WTC11 (cell line): ENCODE data around the gene PRKRA. TPM values are rescaled to one million over a fixed set of nuclear protein-coding genes. Genes with fewer than 3 reads are reported as not detected.
"Not testable (repeated sequence)": the region's sequence is repeated elsewhere in the genome, so short reads cannot be mapped to it uniquely, and the experiment has no call there.

Experiments
- ATAC-seq: fragments of 200-7000 bp; cut with Tn5 transposase; 2 replicates; pipeline ENCODE4 v1.10.0; 2021; ENCODE audit warnings: mild to moderate bottlenecking, moderate library complexity
- CTCF ChIA-PET: fragments of 300-600 bp; sonication (Branson Sonifier 250); formaldehyde crosslinking; loops from one replicate; lab custom pipeline; 2021; ENCODE audit warnings: antibody characterized with exemption; lab: Charles Lee
- POLR2A ChIA-PET: fragments of 350-600 bp; sonication (Branson Sonifier 250); formaldehyde crosslinking; loops from one replicate; lab custom pipeline; 2021; ENCODE audit warnings: antibody characterized with exemption; lab: Charles Lee
- DNase-seq: peaks from one replicate; pipeline ENCODE4 v3.0.0; 2021; ENCODE audit warnings: low spot score
- H3K27ac Mint-ChIP-seq: 2 replicates; pipeline ENCODE4 v1.8.0; 2021; ENCODE audit warnings: mixed read lengths
- H3K27me3 Mint-ChIP-seq: 2 replicates; pipeline ENCODE4 v1.8.0; 2021; ENCODE audit warnings: low read depth, mild to moderate bottlenecking, moderate library complexity, mixed read lengths
- H3K36me3 Mint-ChIP-seq: 2 replicates; pipeline ENCODE4 v1.8.0; 2021; ENCODE audit warnings: mixed read lengths
- H3K4me1 Mint-ChIP-seq: 2 replicates; pipeline ENCODE4 v1.8.0; 2022; ENCODE audit warnings: mixed read lengths
- H3K4me3 Mint-ChIP-seq: 2 replicates; pipeline ENCODE4 v1.8.0; 2021; ENCODE audit warnings: mild to moderate bottlenecking, moderate library complexity, mixed read lengths
- H3K9me3 Mint-ChIP-seq: 2 replicates; pipeline ENCODE4 v1.8.0; 2021; ENCODE audit warnings: mixed read lengths
- ATF2 ChIP-seq: sonication (generic); formaldehyde crosslinking; IDR thresholded peaks from 2 replicates; pipeline ENCODE4 v1.8.1; 2022; ENCODE audit warnings: low read depth, missing genetic modification reagents, borderline replicate concordance
- E2F5 ChIP-seq: sonication (generic); formaldehyde crosslinking; IDR thresholded peaks from 2 replicates; pipeline ENCODE4 v1.8.1; 2022; ENCODE audit warnings: mild to moderate bottlenecking, moderate library complexity, missing genetic modification reagents
- GABPB1 ChIP-seq: sonication (generic); formaldehyde crosslinking; IDR thresholded peaks from 2 replicates; pipeline ENCODE4 v1.8.1; 2023; ENCODE audit warnings: mild to moderate bottlenecking, missing genetic modification reagents
- IRF2 ChIP-seq: sonication (generic); formaldehyde crosslinking; IDR thresholded peaks from 2 replicates; pipeline ENCODE4 v1.8.0; 2022; ENCODE audit warnings: low read depth, missing genetic modification reagents, borderline replicate concordance
- JUN ChIP-seq: sonication (generic); formaldehyde crosslinking; IDR thresholded peaks from 2 replicates; pipeline ENCODE4 v1.8.0; 2023; ENCODE audit warnings: mild to moderate bottlenecking, missing genetic modification reagents
- KAT7 ChIP-seq: sonication (generic); formaldehyde crosslinking; IDR thresholded peaks from 2 replicates; pipeline ENCODE4 v1.8.1; 2023; ENCODE audit warnings: missing genetic modification reagents, mild to moderate bottlenecking, borderline replicate concordance
- MAX ChIP-seq: sonication (generic); formaldehyde crosslinking; IDR thresholded peaks from 2 replicates; pipeline ENCODE4 v1.8.0; 2022; ENCODE audit warnings: mild to moderate bottlenecking, missing genetic modification reagents
- NFE2L1 ChIP-seq: sonication (generic); formaldehyde crosslinking; IDR thresholded peaks from 2 replicates; pipeline ENCODE4 v1.8.1; 2023; ENCODE audit warnings: missing genetic modification reagents
- PRRX2 ChIP-seq: fragments of 250-450 bp; sonication (Bioruptor Pico); IDR thresholded peaks from 2 replicates; pipeline ENCODE4 v1.8.0; 2021; ENCODE audit warnings: mild to moderate bottlenecking
- RORB ChIP-seq: fragments of 250-450 bp; sonication (Bioruptor Pico); IDR thresholded peaks from 2 replicates; pipeline ENCODE4 v1.9.0; 2021; ENCODE audit warnings: mild to moderate bottlenecking
- TCF7 ChIP-seq: sonication (generic); formaldehyde crosslinking; IDR thresholded peaks from 2 replicates; pipeline ENCODE4 v1.8.0; 2022; ENCODE audit warnings: mild to moderate bottlenecking, low read depth, missing genetic modification reagents, moderate library complexity
- TEAD1 ChIP-seq: sonication (generic); formaldehyde crosslinking; IDR thresholded peaks from 2 replicates; pipeline ENCODE4 v1.8.0; 2022; ENCODE audit warnings: mild to moderate bottlenecking, missing genetic modification reagents
- ZNF138 ChIP-seq: sonication (generic); formaldehyde crosslinking; conservative IDR thresholded peaks from 2 replicates; pipeline ENCODE4 v1.8.1; 2022; ENCODE audit warnings: mild to moderate bottlenecking, moderate library complexity, missing genetic modification reagents
- ZNF263 ChIP-seq: sonication (generic); formaldehyde crosslinking; IDR thresholded peaks from 2 replicates; pipeline ENCODE4 v1.8.1; 2022; ENCODE audit warnings: low read depth, mild to moderate bottlenecking, moderate library complexity, missing genetic modification reagents
- ZNF423 ChIP-seq: fragments of 250-450 bp; sonication (Bioruptor Pico); IDR thresholded peaks from 2 replicates; pipeline ENCODE4 v2.1.2; 2022; ENCODE audit warnings: mild to moderate bottlenecking, moderate library complexity
- ZNF512 ChIP-seq: sonication (generic); formaldehyde crosslinking; IDR thresholded peaks from 2 replicates; pipeline ENCODE4 v1.8.1; 2022; ENCODE audit warnings: missing genetic modification reagents, borderline replicate concordance
- total RNA-seq: library from RNA; stranded (reverse); gene quantifications from 3 replicates; pipeline ENCODE4 v1.2.3, GENCODE V29; 2021
- TF ChIP-seq, protein P1 (sequence below): sonication (generic); formaldehyde crosslinking; IDR thresholded peaks from 2 replicates; pipeline ENCODE4 v1.8.1; 2023; ENCODE audit warnings: mild to moderate bottlenecking, missing genetic modification reagents

PRKRA gene
- total RNA-seq, 1 experiment from 2014 or later: 55.4 TPM

- Mint-ChIP-seq H3K4me1 (no peaks in the 10 kb centered on the region), H3K9me3 (peaks cover 19% of the 10 kb centered on the region), H3K27me3 (no peaks in the 10 kb centered on the region), H3K36me3 (peaks cover 27% of the 10 kb centered on the region), H3K4me3 (no peak overlapping the region), H3K27ac (no peak overlapping the region)
- no peak for ATAC-seq
- POLR2A ChIA-PET: interaction anchor here (0.7 kb wide), 2 partner anchors 56 to 68 kb away, joined by 3 to 4 read pairs; no protein-coding TSS in a partner anchor
- CTCF ChIA-PET: interaction anchor here (1.1 kb wide), 1 partner anchor 10 kb away, joined by 3 read pairs; no protein-coding TSS in a partner anchor
- no peak for TF ChIP-seq NFE2L1 (CRISPR knock-in tag)
- no peak for TF ChIP-seq E2F5 (CRISPR knock-in tag)
- TF ChIP-seq GABPB1 (CRISPR knock-in tag): no peak
- no peak for TF ChIP-seq ZNF512 (CRISPR knock-in tag)
- no peak for DNase-seq
Measured at GRCh38 chr2:178425255-178425827, 25.6 kb downstream of the PRKRA start.

- POLR2A ChIA-PET, ATAC-seq, DNase-seq, H3K4me3 Mint-ChIP-seq, H3K27me3 Mint-ChIP-seq, H3K4me1 Mint-ChIP-seq, H3K27ac Mint-ChIP-seq, CTCF ChIA-PET: not testable (repeated sequence)
- Mint-ChIP-seq H3K9me3 (peaks cover 19% of the 10 kb centered on the region), H3K36me3 (peaks cover 23% of the 10 kb centered on the region)
Measured at GRCh38 chr2:178423746-178424145, 27.2 kb downstream of the PRKRA start.

GRCh38 chr2:178422097-178422496 is 28.9 kb downstream of the PRKRA start:
- ChIA-PET POLR2A (no interaction called here), CTCF (no interaction called here)
- TF ChIP-seq ATF2 (CRISPR knock-in tag) (no peak), E2F5 (CRISPR knock-in tag) (no peak), RORB (no peak), ZNF138 (CRISPR knock-in tag) (no peak)
- TF ChIP-seq, protein P1, sequence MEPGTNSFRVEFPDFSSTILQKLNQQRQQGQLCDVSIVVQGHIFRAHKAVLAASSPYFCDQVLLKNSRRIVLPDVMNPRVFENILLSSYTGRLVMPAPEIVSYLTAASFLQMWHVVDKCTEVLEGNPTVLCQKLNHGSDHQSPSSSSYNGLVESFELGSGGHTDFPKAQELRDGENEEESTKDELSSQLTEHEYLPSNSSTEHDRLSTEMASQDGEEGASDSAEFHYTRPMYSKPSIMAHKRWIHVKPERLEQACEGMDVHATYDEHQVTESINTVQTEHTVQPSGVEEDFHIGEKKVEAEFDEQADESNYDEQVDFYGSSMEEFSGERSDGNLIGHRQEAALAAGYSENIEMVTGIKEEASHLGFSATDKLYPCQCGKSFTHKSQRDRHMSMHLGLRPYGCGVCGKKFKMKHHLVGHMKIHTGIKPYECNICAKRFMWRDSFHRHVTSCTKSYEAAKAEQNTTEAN (CRISPR knock-in tag): no peak
- Mint-ChIP-seq H3K36me3 (peaks cover 20% of the 10 kb centered on the region), H3K27me3 (no peaks in the 10 kb centered on the region), H3K27ac (no peak overlapping the region), H3K4me1 (no peaks in the 10 kb centered on the region), H3K4me3 (no peak overlapping the region), H3K9me3 (peaks cover 19% of the 10 kb centered on the region)
- ATAC-seq (no peak), DNase-seq (no peak)

DNA sequence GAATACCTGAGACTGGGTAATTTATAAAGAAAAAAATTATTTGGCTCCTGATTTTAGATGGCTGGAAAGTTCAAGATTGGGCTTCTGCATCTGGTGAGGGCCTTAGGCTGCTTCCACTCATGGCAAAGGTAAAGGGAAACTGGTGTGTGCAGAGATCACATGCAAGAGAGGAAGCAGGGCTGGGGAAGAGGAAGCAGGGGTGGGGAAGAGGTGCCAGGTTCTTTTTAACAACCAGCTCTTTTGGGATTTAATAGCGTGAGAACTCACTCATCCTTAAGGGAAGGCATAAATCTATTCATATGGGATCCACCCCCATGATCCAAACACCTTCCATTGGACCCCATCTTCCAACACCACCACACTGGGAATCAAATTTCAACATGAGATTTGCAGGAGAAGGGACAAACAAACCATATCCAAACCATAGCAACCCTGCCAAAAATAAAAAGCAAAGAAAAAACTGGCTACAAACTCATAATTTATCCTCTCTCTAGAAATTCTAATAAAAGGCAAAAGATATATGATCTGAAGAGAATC is 30.4 kb downstream of the PRKRA start:
- Mint-ChIP-seq H3K27me3 (no peaks in the 10 kb centered on the region; the same call in 1 of the 2 replicates), H3K27ac (no peak overlapping the region), H3K4me3 (no peak overlapping the region), H3K9me3 (peaks cover 11% of the 10 kb centered on the region), H3K36me3 (peaks cover 6% of the 10 kb centered on the region; the same call in 1 of the 2 replicates), H3K4me1 (no peaks in the 10 kb centered on the region)
- ChIA-PET CTCF (interaction anchor here (0.6 to 2.4 kb wide), 3 partner anchors 18 to 308 kb away, joined by 3 to 10 read pairs (median 3); partner anchors contain the start of gene RBM45), POLR2A (interaction anchor here (0.7 kb wide), 1 partner anchor 31 kb away, joined by 3 read pairs; the partner anchor contains the start of genes PJVK and PRKRA)
- DNase-seq: no peak
- ATAC-seq: no peak
- TF ChIP-seq IRF2 (no peak), JUN (CRISPR knock-in tag) (no peak), TCF7 (no peak), ZNF423 (no peak), PRRX2 (CRISPR knock-in tag) (no peak), MAX (CRISPR knock-in tag) (no peak), ZNF512 (CRISPR knock-in tag) (no peak), TEAD1 (CRISPR knock-in tag) (no peak), ATF2 (CRISPR knock-in tag) (no peak), ZNF263 (CRISPR knock-in tag) (no peak), KAT7 (CRISPR knock-in tag) (no peak)
